Left lung (tissue), 10 donors: ENCODE measurements around the gene SUV39H2. TPM values are rescaled to one million over a fixed set of nuclear protein-coding genes. Genes with fewer than 3 reads are reported as not detected.

Experiments used
- ATAC-seq: fragments of 200-7000 bp; cut with Tn5 transposase; one replicate; pipeline ENCODE4 v1.9.1; 2020; ENCODE audit warnings: moderate library complexity
- DNase-seq, 4 donors: peaks; one replicate each; pipeline ENCODE4 v3.0.0-alpha.2; 2013 to 2020
- H3K27ac ChIP-seq, 2 donors: fragments of 200-600 bp; sonication (generic) in 1 of 2; one replicate each; pipeline versions ENCODE4 v1.5.0 to v1.8.0; 2020 to 2021
- H3K27me3 ChIP-seq, 2 donors: fragments of 200-600 bp; sonication (generic) in 1 of 2; one replicate each; pipeline versions ENCODE4 v1.5.0 to v1.8.0; 2020 to 2021
- H3K36me3 ChIP-seq, 2 donors: fragments of 200-600 bp; sonication (generic) in 1 of 2; one replicate each; pipeline versions ENCODE4 v1.5.0 to v1.8.0; 2020 to 2021
- H3K4me1 ChIP-seq, 2 donors: fragments of 200-600 bp; one replicate each; pipeline ENCODE4 v1.8.0; 2021
- H3K4me3 ChIP-seq, 2 donors: fragments of 200-600 bp; sonication (generic) in 1 of 2; one replicate each; pipeline versions ENCODE4 v1.5.0 to v1.8.0; 2020 to 2021; ENCODE audit warnings: mild to moderate bottlenecking in 1 of 2
- H3K9me3 ChIP-seq, 2 donors: fragments of 200-600 bp; sonication (generic) in 1 of 2; one replicate each; pipeline versions ENCODE4 v1.5.0 to v1.8.0; 2020 to 2021
- intact Hi-C, 2 donors: fragments of 100-400 bp; cut with DNase I; formaldehyde crosslinking; loops; one replicate each; pipeline versions ENCODE4 v1.11.2 to v1.14.2; 2022
- polyA plus RNA-seq, 6 donors: library from polyadenylated mRNA; unstranded; fragments of 120-200 nt; gene quantifications; one replicate each; pipeline ENCODE4 v1.2.1, GENCODE V29; 2013; ENCODE audit not compliant: insufficient read length in 6 of 6
- total RNA-seq, 2 donors: library from RNA; stranded (reverse); fragmentation: NEBNext Ultra II Directional; extraction: Animal tissue kit (Norgen Biotek cat#: 25700); gene quantifications; one replicate each; pipeline ENCODE4 v1.2.1, GENCODE V29; 2021
- TF ChIP-seq, protein P1 (sequence below), 2 donors: fragments of 200-600 bp; sonication (generic) in 1 of 2; IDR thresholded peaks; one replicate each; pipeline versions ENCODE4 v1.5.0 to v1.8.0; 2021; ENCODE audit warnings: antibody characterized with exemption in 2 of 2
- donor health status: DM: no; HTN: yes; CAD: no.
- donor health status: DM: no; HTN: no; CAD: no.

Gene SUV39H2
- total and polyA plus RNA-seq, 8 donors = 10.1 to 18.5 (median 16.6) TPM

DNA sequence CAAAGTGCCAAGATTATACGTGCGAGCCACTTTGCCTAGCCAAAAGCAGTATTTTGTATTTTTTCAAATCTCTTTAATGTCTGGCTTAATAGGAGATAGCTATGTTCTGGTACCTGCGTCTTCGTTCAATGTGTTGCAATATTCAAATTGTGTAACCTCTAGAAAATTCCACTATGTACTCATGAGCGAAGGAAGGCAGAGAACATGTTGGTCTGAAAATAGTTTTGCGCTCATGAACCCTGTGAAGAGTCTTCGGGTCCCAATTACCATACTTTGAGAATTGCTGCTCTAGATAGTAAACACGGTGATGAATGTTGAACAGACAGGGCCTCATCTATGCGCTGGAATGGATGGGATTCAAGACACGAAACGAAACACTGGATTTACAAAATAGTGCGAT lies 2.7 kb upstream of the SUV39H2 start:
- TF ChIP-seq, protein P1, sequence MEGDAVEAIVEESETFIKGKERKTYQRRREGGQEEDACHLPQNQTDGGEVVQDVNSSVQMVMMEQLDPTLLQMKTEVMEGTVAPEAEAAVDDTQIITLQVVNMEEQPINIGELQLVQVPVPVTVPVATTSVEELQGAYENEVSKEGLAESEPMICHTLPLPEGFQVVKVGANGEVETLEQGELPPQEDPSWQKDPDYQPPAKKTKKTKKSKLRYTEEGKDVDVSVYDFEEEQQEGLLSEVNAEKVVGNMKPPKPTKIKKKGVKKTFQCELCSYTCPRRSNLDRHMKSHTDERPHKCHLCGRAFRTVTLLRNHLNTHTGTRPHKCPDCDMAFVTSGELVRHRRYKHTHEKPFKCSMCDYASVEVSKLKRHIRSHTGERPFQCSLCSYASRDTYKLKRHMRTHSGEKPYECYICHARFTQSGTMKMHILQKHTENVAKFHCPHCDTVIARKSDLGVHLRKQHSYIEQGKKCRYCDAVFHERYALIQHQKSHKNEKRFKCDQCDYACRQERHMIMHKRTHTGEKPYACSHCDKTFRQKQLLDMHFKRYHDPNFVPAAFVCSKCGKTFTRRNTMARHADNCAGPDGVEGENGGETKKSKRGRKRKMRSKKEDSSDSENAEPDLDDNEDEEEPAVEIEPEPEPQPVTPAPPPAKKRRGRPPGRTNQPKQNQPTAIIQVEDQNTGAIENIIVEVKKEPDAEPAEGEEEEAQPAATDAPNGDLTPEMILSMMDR (IDR thresholded peaks at IDR 0.05) = no peak
- no peaks in the 10 kb centered on the region for H3K27me3 ChIP-seq
- ATAC-seq (no peak), DNase-seq (no peak)
- H3K36me3 ChIP-seq = peaks cover 0 to 3% of the 10 kb centered on the region in 2 donors
- H3K27ac ChIP-seq = no peak overlapping the region
- intact Hi-C loops = no loop called here
- H3K4me1 ChIP-seq = peaks cover 11 to 29% of the 10 kb centered on the region in 2 donors
- no peaks in the 10 kb centered on the region for H3K9me3 ChIP-seq
- no peak overlapping the region for H3K4me3 ChIP-seq

DNA sequence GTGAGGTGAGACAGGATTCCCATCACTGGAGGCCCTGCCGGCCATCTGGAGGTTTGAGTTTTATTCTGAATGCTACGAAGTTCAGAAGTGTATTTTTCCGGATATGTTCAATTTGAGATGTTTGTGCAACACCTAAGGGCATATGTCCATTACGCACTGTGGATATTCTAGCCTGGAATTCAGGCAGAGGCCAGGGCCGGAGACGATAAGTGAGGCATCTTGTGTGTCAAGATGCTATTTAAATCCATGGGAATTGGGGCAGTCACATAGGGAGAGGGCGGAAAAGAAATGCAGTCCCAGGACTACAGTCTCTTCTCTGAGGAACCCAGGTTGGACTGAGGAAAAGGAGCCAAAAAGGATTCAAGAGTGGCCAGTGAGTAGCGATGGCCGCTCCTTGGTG lies 1.9 kb upstream of the SUV39H2 start:
- TF ChIP-seq, protein P1 (IDR thresholded peaks at IDR 0.05) = no peak
- Histone ChIP-seq H3K36me3 (no peaks in the 10 kb centered on the region), H3K27ac (peak overlapping the region in 1 of 2 donors; percentile 28), H3K27me3 (no peaks in the 10 kb centered on the region), H3K4me1 (peaks cover 11 to 29% of the 10 kb centered on the region in 2 donors), H3K4me3 (no peak overlapping the region), H3K9me3 (no peaks in the 10 kb centered on the region)
- no peak for ATAC-seq
- intact Hi-C loops = no loop called here
- no peak for DNase-seq

DNA sequence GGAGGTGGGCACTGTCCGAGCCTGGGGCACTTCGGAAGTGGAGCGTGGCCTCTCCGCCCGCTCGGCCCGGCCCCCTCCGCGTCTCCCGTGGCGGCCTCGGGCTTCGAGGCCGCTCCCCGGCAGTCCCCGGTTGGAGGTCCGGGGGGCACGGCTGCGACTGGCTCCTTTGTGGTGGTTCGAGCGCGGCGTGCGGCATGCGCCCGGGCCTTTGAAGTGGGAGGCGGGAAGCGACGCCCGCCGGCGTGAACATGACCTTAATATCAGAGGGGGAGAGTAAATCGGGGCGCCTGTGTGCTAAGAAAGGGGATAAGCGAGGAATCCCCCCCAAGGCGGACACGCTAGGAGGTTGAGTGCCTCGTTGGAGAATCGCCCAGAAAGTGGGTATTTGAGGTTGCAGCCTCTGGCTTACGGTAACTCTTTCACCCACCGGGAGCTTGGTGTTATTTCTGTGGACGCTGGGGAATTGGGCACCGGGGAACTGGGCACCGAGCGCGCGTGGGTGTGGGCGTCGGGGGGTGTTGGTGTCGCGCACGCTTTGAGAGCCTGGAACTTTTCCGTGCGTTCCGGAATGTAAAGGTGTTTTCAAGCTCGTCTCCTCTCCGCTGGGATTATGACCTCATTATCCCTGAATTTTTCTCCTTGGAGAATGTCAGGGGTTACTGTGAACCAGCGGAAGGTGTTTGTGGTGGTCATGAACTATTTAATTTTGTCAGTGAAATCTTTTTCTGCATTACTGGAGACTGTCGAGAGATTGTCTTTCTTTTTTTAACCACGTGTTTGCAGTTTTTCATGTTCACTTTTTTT lies 660 bp downstream of the SUV39H2 start:
- H3K27me3 ChIP-seq = no peaks in the 10 kb centered on the region
- peaks cover 11 to 29% of the 10 kb centered on the region in 2 donors for H3K4me1 ChIP-seq
- DNase-seq (peak in 3 of 4 donors; percentile 34 to 47 (median 36)), ATAC-seq (peak; percentile 1)
- peak overlapping the region; percentile 90 to 92 for H3K4me3 ChIP-seq
- TF ChIP-seq, protein P1 (IDR thresholded peaks at IDR 0.05) = no peak
- no peaks in the 10 kb centered on the region for H3K9me3 ChIP-seq
- intact Hi-C loops = no loop called here
- no peaks in the 10 kb centered on the region for H3K36me3 ChIP-seq
- peak overlapping the region; percentile 94 to 96 for H3K27ac ChIP-seq

DNA sequence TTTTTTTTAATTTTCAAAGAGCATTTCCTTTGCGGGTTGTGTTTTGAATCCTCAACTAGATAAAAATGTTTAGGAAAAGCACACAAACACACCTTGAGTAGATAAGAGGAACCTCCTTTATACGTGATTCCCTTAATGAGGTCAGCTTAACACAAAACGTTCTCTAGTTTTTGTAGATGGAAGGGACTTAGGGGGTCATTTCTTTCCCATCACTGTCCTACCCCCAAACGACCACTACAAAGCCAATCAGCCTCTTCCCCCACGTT lies 1.2 kb downstream of the SUV39H2 start:
- Histone ChIP-seq H3K4me3 (peak overlapping the region; percentile 90 to 92), H3K27ac (no peak overlapping the region), H3K4me1 (peaks cover 11 to 29% of the 10 kb centered on the region in 2 donors), H3K36me3 (no peaks in the 10 kb centered on the region), H3K27me3 (no peaks in the 10 kb centered on the region), H3K9me3 (no peaks in the 10 kb centered on the region)
- intact Hi-C loops = no loop called here
- TF ChIP-seq, protein P1 (IDR thresholded peaks at IDR 0.05) = no peak
- no peak for ATAC-seq
- DNase-seq = peak in 1 of 4 donors; percentile 2

DNA sequence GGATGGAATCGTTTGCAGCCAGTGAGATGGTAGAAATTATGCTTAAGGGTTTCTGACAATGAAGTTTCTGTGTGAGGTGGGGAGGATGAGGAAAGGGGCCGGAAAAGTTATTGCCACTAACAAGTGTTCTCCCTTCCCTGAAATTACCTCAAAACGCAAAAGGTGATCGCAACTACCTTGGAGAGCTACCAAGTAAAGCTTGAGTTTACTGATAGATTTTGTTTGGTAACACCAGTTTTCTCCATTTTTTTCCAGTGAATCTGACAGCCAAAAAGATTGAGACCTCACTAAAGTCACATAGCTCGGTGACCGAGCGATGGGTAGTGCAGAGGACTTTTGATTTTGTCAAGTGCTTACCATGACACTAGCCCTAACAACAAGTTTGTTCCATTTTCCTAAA lies 1.6 kb downstream of the SUV39H2 start:
- TF ChIP-seq, protein P1 (IDR thresholded peaks at IDR 0.05) = no peak
- Histone ChIP-seq H3K9me3 (no peaks in the 10 kb centered on the region), H3K27ac (no peak overlapping the region), H3K36me3 (no peaks in the 10 kb centered on the region), H3K4me3 (peak overlapping the region in 1 of 2 donors; percentile 92), H3K4me1 (peaks cover 11 to 29% of the 10 kb centered on the region in 2 donors), H3K27me3 (no peaks in the 10 kb centered on the region)
- DNase-seq (peak in 1 of 4 donors; percentile 5), ATAC-seq (no peak)
- intact Hi-C loops = no loop called here
